HG03460 (cell line): ENCODE measurements around the gene PKD1L1.
"Not testable (repeated sequence)": the region's sequence is repeated elsewhere in the genome, so short reads cannot be mapped to it uniquely, and the experiment has no call there.

Experiments used
- ATAC-seq: cut with Tn5 transposase; IDR thresholded peaks from one replicate; pipeline ENCODE4 v1.9.1; 2021; ENCODE audit not compliant: unreplicated experiment

PKD1L1 gene

DNA sequence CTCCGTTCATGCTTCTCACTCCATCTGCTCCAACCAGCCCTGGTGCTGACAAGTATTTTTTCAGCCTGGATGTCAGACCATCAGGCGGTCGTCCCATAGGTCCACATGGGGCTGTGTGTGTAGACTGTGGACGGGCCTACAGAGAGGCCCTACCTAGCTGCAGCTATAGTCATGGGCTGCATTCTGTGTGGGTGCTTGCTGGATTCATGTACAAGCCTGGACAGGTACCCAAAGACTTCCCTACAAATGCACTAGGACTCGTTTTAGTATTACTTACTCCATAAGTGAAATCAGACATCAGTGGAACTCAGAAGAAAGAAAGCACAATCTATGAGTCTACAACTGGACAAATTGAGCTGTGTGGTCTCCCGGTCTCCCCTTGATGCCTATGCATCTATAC is 146.8 kb downstream of the PKD1L1 start:
- ATAC-seq: no peak

GRCh38 chr7:47799524-47799923 is 148.7 kb downstream of the PKD1L1 start:
- ATAC-seq: no peak

DNA sequence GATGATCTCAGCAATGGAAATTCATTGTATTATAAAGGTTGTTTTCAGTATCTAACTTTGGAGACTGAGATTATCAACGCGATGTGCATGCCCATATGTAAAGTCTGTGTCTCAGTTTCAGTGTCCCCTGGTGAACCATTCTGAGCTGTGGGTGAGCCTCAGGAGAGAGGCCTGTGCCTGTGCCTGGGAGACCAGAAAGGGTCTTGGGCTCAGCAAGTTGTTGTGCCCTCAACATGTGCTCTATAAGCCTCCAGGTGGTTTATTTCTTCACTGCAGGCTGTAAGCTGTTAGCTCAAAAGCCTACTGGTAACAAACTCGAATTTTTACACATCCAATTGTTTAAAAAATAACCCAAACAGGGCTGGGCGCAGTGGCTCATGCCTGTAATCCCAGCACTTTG is 151.9 kb downstream of the PKD1L1 start:
- ATAC-seq: no peak

DNA sequence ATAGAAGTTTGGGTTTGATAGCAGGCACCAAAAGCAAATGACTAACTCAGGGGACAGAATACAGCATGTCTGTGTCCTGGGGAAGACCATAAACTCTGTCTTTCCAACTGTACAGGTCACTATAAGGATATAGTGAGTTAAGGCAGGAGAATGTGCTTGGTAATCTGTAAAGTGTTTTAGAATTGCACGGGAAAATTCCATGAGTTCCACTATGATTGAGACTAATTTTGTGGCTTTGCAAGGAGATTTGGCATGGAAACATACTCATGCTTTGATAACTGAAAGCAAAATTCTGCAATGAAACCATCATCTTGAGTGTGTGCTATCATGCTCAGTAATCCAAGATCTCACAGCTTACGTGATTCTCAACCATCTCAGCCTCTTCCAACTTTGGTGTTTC is 152.6 kb downstream of the PKD1L1 start:
- no peak for ATAC-seq

GRCh38 chr7:47795126-47795525 is 153.1 kb downstream of the PKD1L1 start:
- ATAC-seq: not testable (repeated sequence)

- ATAC-seq: no peak
These were observed 154.2 kb downstream of the PKD1L1 start for GRCh38 chr7:47794016-47794415.

GRCh38 chr7:47793186-47793585 is 155.1 kb downstream of the PKD1L1 start:
- not testable (repeated sequence) for ATAC-seq

DNA sequence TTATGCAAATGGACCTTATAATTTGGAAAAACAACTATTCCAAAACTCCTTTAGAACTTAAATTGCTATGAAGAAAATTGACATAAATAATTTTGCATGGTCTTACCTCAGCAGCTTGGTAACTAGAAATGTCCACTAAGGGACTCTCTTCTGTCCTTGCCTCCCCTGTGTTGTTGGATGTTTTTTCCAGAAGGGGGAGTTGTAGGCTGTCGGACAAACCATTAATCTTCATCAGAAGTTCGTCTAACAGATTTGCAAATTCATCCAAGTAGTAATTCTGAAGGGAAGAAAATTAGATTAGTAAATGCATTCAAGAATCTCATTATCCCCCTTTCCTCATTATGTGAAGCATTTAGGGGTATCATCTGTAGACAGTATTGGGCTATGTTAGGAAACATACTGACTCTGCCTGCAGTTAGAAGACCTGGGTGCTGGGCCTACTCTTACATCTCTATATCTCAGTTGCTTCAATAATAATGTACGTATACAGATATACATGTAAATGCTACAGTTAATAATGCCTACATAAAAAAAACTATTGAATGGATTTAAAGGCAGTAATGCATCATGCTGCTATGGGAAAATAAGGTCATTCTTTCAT is 155.6 kb downstream of the PKD1L1 start:
- ATAC-seq: no peak

DNA sequence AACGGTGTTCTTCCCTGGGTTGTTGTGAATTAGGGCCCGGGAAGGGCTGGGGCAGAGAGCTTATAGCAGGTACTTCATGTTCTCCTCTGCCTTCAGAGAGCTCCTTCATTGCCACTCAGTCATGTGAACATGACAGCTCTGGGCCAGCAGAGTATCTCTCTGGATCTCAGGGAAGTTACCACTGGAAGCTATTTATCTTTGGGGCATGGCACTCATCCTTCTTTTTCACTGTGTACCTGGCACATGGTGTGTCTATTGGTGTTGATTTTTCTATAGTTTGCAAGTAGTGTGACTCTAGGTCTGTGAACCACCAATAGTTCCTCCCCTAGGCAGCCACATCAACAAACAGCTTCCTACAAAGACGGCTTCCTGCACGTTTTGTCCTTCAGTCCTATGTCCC is 156.6 kb downstream of the PKD1L1 start:
- no peak for ATAC-seq

DNA sequence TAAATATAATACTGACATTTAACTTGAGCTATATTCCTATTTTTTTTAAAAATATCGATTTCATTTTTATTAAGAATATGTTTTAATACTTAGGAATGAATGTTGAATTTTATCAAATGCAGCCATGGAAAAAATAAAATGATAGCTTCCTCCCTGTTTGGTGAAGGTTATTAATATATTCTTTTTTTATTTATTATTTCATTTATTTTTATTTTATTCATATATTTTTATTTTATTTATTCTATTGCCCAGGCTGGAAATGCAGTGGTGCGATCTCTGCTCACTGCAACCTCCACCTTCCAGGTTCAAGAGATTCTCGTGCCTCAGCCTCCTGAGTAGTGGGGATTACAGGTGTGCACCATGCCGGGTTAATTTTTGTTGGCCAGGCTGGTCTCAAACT is 160.2 kb downstream of the PKD1L1 start:
- ATAC-seq: no peak

DNA sequence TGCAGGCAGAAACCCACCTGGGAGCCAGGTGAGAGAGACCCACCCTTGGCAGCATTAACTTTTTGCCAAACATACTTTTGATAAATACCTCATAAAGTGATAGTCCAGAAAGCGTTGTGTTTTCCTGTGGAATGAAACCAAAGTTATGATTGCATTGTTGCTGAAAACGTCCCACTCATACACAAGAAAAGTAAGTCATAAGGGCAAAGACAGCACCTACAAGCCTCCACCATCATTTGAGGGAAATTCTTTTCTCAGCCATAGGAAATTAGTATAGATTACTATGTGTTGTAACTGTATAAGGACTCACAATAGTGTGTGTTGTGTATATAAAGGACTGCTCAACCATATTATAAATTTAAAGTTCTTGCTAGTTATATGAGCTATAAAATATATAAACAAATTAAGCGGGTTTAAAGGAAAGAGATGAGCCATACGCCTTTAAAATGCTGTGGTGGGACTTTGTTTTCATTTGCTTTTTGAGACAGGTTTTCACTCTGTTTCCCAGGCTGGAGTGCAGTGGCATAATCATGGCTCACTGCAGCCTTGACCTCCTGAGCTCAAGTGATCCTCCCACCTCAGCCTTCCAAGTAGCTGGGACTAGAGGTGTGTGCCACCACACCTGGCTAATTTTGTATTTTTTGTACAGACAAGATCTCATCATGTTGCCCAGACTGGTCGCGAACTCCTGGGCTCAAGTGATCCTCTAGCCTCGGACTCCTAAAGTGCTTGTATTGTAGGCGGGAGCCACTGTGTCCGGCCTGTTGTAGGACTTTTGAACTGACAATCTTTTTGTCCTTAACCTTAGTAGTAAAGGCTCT is 160.8 kb downstream of the PKD1L1 start:
- ATAC-seq: no peak

DNA sequence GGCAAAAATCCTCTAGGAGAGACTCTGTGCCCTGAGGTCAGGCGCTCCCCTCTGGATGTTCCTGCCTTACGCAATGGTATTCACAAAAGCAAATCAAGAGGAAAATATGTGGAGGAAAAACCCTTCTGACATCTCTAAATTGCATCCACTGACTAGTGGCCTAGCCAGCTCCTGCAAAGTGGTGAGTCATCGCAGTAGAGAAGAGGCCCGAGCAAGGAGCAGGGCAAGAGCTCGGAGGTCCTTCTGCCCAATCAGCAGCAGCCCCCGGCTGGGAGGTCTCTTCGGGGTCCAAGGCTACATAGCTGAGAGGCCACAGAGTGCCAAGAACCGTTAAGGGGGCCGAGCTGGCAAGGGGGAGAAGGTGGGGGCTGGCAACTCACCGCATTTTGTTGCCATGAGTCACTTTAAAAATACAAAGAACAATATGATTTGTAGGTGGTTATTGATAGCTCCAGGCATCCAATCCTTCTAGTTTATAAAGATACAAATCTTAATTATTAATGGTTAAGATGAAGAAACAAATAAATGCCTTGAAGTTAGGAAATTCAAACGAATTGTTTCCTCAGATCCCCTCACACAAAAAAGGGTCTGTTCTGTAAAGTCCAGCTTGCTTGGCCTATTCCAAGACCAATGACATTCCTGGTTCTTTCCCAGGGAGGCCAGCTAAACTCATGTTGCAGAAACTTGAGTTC is 161.6 kb downstream of the PKD1L1 start:
- no peak for ATAC-seq

DNA sequence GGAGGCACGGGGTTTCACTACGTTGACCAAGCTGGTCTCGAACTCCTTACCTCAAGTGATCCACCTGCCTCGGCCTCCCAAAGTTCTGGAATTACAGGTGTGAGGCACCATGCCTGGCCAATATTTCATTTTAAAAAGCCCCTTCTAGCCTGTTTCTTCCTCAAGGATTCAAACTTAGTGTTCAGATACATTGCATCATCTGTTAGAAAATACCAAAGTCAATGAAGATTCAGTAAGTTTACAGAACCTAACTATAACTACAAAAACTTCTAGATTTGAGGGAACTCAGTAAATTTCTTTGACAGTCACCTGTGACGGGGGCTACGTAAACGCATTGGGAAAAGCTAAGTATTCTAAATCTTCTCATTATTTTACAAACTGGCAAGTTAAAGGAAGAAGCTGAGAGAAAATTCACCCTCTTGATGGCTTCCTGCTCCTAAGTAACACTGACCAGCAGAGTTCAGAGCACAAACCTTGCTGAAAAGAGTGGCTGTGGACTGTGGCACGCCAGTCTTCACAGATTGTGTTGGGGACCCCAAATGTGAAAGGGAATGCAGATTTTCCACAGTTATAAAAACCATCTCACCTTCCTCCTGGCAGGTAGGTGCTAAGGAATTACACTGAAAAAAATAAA is 162.2 kb downstream of the PKD1L1 start:
- no peak for ATAC-seq

DNA sequence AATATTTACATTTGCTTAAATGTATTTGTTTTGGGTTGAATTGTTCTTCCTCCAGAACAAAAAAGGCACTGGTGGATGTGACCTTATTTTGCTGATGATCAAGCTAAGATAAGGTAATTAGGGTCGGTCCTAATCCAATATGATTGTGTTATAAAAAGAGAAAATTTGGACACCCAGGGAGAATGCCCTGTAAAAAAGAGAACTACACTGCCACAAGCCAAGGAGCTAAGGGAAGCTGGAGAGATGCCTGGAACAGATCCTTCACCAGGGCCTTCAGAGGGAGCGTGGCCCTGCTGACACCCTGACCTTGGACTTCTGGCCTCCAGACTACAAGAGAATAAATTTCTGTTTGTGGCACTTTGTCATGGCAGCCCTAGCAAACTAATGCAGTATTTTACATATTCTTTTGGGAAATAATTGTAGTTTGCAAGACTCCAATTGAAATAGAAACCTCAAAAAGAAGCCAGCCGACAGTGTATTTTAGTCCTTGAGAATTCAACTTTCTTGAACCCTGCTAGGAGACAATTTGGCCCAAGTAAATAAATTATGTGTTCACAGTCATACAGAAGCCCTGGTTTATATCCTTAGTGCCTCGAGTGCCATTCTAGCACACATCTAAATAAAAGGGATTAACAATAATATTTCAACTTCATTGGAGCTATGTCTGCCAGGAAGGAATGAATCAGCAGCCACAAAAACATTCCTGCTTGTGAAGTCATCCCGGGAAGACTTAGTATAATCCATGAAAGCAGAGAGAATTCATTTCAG is 164.6 kb downstream of the PKD1L1 start:
- no peak for ATAC-seq

- no peak for ATAC-seq
These were observed 165.5 kb downstream of the PKD1L1 start for GRCh38 chr7:47782792-47783191.

DNA sequence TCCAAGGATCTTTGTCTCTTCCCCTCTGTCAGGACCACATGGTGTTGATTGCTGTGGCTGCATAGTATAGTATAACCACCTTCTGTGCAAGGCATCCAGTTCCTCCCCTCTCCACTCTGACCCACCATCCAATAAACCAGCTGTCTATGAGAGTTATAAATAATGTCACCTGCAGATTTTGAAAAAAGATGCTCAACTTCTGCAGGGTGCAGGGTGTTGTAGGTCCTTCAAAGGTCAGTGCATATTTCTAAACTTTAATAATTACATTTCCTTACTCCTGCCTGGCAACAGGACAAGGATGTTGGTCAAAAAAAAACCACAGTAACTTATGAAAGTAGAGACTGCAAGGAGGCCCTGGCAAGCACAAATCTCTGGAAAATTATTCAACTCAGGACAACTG is 166.2 kb downstream of the PKD1L1 start:
- no peak for ATAC-seq

GRCh38 chr7:47780555-47780954 is 167.7 kb downstream of the PKD1L1 start:
- no peak for ATAC-seq

DNA sequence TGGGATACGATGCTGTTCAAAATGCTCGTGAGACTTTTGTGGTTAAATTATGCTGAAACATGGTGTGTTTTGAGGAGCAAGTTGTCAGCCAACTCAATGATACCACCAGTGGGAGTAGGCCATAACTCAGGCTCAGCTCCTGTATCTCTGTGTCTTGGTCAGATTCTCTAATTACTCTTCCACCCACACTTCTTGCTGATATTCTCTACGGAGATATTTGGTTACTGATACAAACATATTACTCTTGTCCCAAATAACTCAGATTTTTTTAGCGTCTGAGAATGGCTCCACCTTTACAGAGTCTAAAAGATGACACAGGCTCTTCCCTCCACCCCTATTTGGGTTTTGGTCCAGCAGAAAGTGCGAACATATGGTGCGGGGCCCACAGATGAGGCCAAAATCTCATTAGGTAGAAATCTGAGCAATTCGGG is 168.9 kb downstream of the PKD1L1 start:
- ATAC-seq: no peak

DNA sequence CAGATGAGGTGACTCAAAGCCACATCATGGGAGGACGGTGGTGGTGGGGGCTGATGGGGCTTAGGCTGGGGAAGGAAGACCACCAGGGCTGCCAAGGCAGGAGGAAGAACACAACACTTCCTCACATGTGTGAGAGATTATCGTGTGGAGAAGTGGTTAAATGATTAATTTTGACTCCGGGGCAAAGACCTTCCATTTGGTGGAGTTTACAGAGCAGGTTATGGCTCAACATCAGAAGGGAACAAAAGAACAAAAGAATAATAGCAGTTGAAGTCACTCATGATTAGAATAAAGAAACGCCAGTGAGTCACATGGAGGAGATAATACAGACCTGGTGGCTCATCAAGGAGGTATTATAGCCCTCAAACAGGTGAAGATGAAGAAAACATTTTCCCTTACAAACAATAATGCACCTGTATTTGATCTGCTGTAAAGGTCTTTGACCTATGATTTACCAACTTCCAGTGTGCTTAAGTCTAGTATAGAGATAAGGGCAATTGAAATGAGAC is 170.1 kb downstream of the PKD1L1 start:
- ATAC-seq: no peak

DNA sequence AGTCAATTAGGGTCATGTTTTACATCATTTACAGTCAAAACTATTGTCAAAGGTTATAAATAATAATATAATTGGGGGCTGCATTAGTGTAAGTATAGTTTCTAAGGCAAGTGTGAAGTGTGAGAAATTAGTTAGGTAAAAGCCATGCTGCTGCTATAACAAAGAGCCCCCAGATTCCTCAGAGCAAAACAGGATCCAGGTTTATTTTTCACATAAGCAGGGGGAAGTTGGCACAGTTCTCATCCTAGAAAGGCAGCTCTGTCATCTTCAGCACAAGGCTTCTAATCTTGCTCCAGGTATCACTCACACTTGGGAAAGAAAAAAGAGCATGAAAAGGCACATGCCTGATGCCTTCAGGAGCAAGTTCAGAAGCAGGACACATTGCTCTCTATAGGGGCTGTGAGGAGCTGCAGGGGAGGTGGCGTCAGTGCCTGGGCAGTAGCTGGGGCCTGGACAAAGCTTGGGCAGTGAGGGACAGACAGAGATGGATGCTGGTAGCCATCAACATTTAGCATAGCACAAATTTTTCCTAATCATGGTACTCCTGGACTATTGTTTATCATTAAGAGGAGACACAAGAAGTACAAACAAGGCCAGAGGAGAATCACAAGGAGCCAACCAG is 170.6 kb downstream of the PKD1L1 start:
- ATAC-seq: no peak
